ENCODE data around the gene CYTH4.

GRCh38 chr22:37299969-37300509 lies 17.7 kb downstream of the CYTH4 start:
- TF ChIP-seq E2F6 (IDR thresholded peaks at IDR 0.05) (no peak), POLR2A (IDR thresholded peaks at IDR 0.05; ENCODE audit: control extremely low read depth in 1 of 2, low read depth in 2 of 2, low read length in 2 of 2) (no peak), HDAC2 (IDR thresholded peaks at IDR 0.05; ENCODE audit: borderline replicate concordance in 1 of 2, low read depth in 2 of 2, low read length in 2 of 2) (no peak), EGR1 (IDR thresholded peaks at IDR 0.05; ENCODE audit: borderline replicate concordance, low read depth, low read length) (no peak), JUN (IDR thresholded peaks at IDR 0.05; ENCODE audit: low read depth, low read length) (no peak), EZH2 (IDR thresholded peaks at IDR 0.05; ENCODE audit: low read depth, low read length, severe bottlenecking) (no peak)
- TF ChIP-seq, protein P1, sequence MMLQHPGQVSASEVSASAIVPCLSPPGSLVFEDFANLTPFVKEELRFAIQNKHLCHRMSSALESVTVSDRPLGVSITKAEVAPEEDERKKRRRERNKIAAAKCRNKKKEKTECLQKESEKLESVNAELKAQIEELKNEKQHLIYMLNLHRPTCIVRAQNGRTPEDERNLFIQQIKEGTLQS (IDR thresholded peaks at IDR 0.05; ENCODE audit: insufficient read depth, low read depth, low read length), result no peak
- TF ChIP-seq, protein P2, sequence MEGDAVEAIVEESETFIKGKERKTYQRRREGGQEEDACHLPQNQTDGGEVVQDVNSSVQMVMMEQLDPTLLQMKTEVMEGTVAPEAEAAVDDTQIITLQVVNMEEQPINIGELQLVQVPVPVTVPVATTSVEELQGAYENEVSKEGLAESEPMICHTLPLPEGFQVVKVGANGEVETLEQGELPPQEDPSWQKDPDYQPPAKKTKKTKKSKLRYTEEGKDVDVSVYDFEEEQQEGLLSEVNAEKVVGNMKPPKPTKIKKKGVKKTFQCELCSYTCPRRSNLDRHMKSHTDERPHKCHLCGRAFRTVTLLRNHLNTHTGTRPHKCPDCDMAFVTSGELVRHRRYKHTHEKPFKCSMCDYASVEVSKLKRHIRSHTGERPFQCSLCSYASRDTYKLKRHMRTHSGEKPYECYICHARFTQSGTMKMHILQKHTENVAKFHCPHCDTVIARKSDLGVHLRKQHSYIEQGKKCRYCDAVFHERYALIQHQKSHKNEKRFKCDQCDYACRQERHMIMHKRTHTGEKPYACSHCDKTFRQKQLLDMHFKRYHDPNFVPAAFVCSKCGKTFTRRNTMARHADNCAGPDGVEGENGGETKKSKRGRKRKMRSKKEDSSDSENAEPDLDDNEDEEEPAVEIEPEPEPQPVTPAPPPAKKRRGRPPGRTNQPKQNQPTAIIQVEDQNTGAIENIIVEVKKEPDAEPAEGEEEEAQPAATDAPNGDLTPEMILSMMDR (IDR thresholded peaks at IDR 0.05; ENCODE audit: control extremely low read depth in 1 of 3, insufficient read depth in 1 of 3, low read depth in 1 of 3, low read length in 3 of 3), result no peak

Data from H1 (cell line).